A375 (cell line): ENCODE measurements around the gene EMX2. TPM values are rescaled to one million over a fixed set of nuclear protein-coding genes. Genes with fewer than 3 reads are reported as not detected.

Experiments
- total RNA-seq: library from RNA; depleted of rRNA; stranded (reverse); fragments of >200 nt; shearing (Covaris generic); gene quantifications from 2 replicates; pipeline ENCODE4 v1.2.3, GENCODE V29; 2014; rRNA removed

EMX2 gene
- not detected in 2 replicates for total RNA-seq

GRCh38 chr10:117542706-117543224, at the start of gene EMX2:
EMX2 (plus strand) TSS chr10:117542746; CDS start chr10:117543268, 522 bp downstream.

Other genes starting within 250 kb of the EMX2 start
- gene PDZD8, start 167.3 kb upstream of the EMX2 start, total RNA-seq = 14.7 and 17.5 TPM in 2 replicates